Kidney epithelial cell (primary cell): ENCODE measurements around the gene EXOC6B. TPM values are rescaled to one million over a fixed set of nuclear protein-coding genes. Genes with fewer than 3 reads are reported as not detected.

Experiments
- DNase-seq: peaks from one replicate; pipeline ENCODE4 v3.0.0-alpha.2; 2010; ENCODE audit warnings: low read depth
- H3K27me3 ChIP-seq: 2 replicates; pipeline ENCODE4 v1.6.0; 2011; ENCODE audit warnings: low read length; ENCODE audit not compliant: control insufficient read depth, insufficient read depth
- H3K36me3 ChIP-seq: 2 replicates; pipeline ENCODE4 v1.5.1; 2011; ENCODE audit warnings: low read length; ENCODE audit not compliant: control insufficient read depth, insufficient read depth
- H3K4me3 ChIP-seq: 2 replicates; pipeline ENCODE4 v1.5.1; 2011; ENCODE audit warnings: low read depth, mild to moderate bottlenecking, control low read depth, low read length
- CTCF ChIP-seq: IDR thresholded peaks from 2 replicates; pipeline ENCODE4 v1.5.1; 2011; ENCODE audit warnings: mild to moderate bottlenecking, moderate library complexity, low read length, control low read depth, inconsistent platforms; ENCODE audit not compliant: insufficient read depth, poor library complexity, severe bottlenecking
- total RNA-seq: library from RNA; depleted of rRNA; stranded (reverse); fragments of >200 nt; gene quantifications from 2 replicates; pipeline ENCODE4 v1.2.3, GENCODE V29; 2015

EXOC6B gene
- total RNA-seq, 1 donor from 2014 or later = 21.8 TPM

DNA sequence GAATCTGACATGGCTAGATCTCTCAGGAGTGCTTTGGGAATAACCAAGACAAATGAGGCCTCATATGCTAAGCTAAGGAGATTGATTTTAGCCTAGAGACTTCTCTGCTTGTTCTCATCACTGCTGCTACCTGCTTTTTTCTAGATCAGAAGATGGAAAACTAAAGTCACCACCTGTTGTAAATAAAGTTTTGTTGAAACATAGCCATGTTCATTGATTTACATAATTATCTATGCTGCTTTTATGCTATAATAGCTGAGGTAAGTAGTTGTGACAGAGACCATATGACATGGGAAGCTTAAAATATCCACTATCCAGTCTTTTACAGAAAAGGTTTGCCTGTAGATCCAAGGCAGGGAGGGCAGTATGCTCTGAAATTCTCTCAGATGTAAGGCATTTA is 632.1 kb downstream of the EXOC6B start:
- no peak overlapping the region for H3K4me3 ChIP-seq
- no peak for TF ChIP-seq CTCF

DNA sequence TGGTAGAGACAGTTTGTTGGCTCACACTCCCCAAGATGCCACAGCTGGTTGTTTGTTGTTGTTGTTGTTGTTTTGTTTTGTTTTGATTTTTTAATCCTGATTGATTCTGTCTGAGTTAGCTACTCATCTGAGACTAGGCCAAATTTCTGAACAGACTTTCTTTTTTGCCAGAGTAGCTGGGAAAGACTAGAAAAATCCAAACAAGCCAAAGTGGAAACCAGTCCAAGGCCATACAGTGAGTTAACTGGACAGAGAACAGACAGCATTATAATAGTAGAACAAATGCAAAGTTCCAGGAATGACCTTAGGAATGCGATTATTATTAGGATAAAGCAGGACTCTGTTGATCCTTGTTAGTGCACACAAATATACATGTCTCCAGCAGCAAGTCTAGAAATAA is 634.4 kb downstream of the EXOC6B start:
- TF ChIP-seq CTCF = no peak
- Histone ChIP-seq H3K27me3 (no peaks in the 10 kb centered on the region), H3K36me3 (no peaks in the 10 kb centered on the region), H3K4me3 (no peak overlapping the region)
- no peak for DNase-seq

More for the DNA sequence above, 632.1 kb downstream of the EXOC6B start:
- no peak for DNase-seq
- no peaks in the 10 kb centered on the region for H3K36me3 ChIP-seq
- no peaks in the 10 kb centered on the region for H3K27me3 ChIP-seq

- H3K4me3 ChIP-seq = no peak overlapping the region
- H3K27me3 ChIP-seq = no peaks in the 10 kb centered on the region
- DNase-seq = no peak
- no peak for TF ChIP-seq CTCF
- no peaks in the 10 kb centered on the region for H3K36me3 ChIP-seq
These were observed 640.6 kb downstream of the EXOC6B start for GRCh38 chr2:72185206-72185605.

DNA sequence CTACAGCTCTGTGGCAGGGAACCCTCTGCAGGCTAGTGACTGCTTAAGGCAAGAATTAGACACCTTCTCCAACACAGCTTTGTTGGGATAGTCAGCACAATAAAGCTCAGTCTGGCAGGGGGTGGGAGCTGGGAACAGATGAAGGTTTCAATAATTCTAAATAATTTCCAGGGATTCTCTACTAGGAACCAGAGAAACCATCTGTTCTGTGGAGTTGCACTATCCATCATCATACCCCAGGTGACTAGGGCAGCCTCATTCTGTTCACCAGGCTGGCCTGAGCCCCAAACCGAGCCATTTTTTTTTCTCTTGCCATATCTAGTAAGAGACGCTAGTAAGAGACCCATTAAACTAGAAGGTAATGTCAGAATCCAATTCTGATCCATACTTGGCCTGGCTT is 642.4 kb downstream of the EXOC6B start:
- no peak for DNase-seq
- Histone ChIP-seq H3K27me3 (no peaks in the 10 kb centered on the region), H3K4me3 (no peak overlapping the region), H3K36me3 (no peaks in the 10 kb centered on the region)
- TF ChIP-seq CTCF = no peak

- Histone ChIP-seq H3K4me3 (no peak overlapping the region), H3K27me3 (no peaks in the 10 kb centered on the region), H3K36me3 (no peaks in the 10 kb centered on the region)
- no peak for TF ChIP-seq CTCF
- DNase-seq = no peak
These were observed 642.8 kb downstream of the EXOC6B start for GRCh38 chr2:72183016-72183415.

DNA sequence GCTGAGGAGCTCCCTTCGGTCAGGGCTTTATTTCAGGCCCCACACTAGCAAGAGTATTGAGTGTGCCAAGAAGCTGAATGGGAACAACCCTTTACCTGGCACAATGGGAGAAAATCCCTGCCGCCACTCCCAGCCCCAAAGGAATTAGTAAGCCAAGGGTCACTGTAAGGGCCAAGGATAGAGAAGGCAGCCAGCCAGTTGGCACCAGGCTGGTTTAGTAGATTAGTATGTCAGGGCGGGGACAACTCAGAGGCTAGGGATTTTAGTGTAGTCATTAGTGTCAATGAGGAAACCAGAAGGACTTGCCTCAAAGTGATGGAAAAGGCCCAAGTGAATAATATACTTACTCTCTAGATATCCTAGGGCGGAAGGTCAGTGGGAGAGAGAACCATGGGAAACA is 643.3 kb downstream of the EXOC6B start:
- H3K4me3 ChIP-seq = no peak overlapping the region
- no peaks in the 10 kb centered on the region for H3K36me3 ChIP-seq
- no peaks in the 10 kb centered on the region for H3K27me3 ChIP-seq
- DNase-seq = no peak
- no peak for TF ChIP-seq CTCF
